NT2/D1 (cell line): ENCODE results near the gene MKRN1.

Experiments
- DNase-seq: peaks from one replicate; pipeline ENCODE4 v3.0.0-alpha.2; 2011; ENCODE audit warnings: low read depth, low spot score
- H3K27me3 ChIP-seq: 2 replicates; pipeline ENCODE4 v1.6.0; 2011; ENCODE audit warnings: mild to moderate bottlenecking; ENCODE audit not compliant: insufficient read length, insufficient read depth
- H3K36me3 ChIP-seq: 2 replicates; pipeline ENCODE4 v1.6.1; 2011; ENCODE audit warnings: mild to moderate bottlenecking, low read length, mixed read lengths; ENCODE audit not compliant: insufficient read depth, insufficient read length
- H3K4me1 ChIP-seq: 2 replicates; pipeline ENCODE4 v1.5.1; 2011; ENCODE audit not compliant: insufficient read depth, insufficient read length
- H3K4me3 ChIP-seq: 2 replicates; pipeline ENCODE4 v1.5.1; 2011; ENCODE audit warnings: low read depth; ENCODE audit not compliant: insufficient read length
- H3K9ac ChIP-seq: 2 replicates; pipeline ENCODE4 v1.6.0; 2011; ENCODE audit warnings: low read depth; ENCODE audit not compliant: insufficient read length
- H3K9me3 ChIP-seq: 2 replicates; pipeline ENCODE4 v1.5.1; 2011; ENCODE audit warnings: mild to moderate bottlenecking, low read length; ENCODE audit not compliant: insufficient read depth
- SUZ12 ChIP-seq: IDR thresholded peaks from 2 replicates; pipeline ENCODE4 v1.6.1; 2011; ENCODE audit not compliant: insufficient read length, insufficient read depth; ENCODE audit errors: extremely low read depth
- YY1 ChIP-seq: IDR thresholded peaks from 2 replicates; pipeline ENCODE4 v1.6.1; 2011; ENCODE audit not compliant: insufficient read length, insufficient read depth
- ZNF274 ChIP-seq: IDR thresholded peaks from 2 replicates; pipeline ENCODE4 v1.6.1; 2011; ENCODE audit warnings: mild to moderate bottlenecking, low read depth, low read length

MKRN1 gene

DNA sequence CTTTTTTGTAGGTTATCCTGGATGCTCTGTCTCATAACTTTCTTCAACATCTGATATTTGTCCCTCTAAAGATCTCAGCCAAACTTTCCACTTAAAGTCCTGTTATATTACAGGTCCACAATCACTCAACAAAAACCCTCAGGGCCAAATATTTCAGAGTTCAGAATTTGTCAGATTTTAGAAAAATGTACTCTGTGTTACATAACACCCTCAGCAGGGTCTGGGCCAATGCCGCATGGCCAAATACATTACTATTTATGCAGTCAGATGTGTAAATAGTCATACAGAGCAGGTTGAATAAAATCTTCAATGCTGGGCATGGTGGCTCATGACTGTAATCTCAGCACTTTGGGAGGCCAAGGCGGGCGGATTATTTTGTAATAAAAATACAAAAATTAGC is 63.9 kb downstream of the MKRN1 start:
- DNase-seq = no peak
- TF ChIP-seq ZNF274 = no peak
- no peak for TF ChIP-seq SUZ12
- no peak for TF ChIP-seq YY1
- no peaks in the 10 kb centered on the region for H3K36me3 ChIP-seq
- H3K4me3 ChIP-seq = no peak overlapping the region
- no peaks in the 10 kb centered on the region for H3K4me1 ChIP-seq
- no peak overlapping the region for H3K9ac ChIP-seq
- H3K27me3 ChIP-seq = no peaks in the 10 kb centered on the region
- no peaks in the 10 kb centered on the region for H3K9me3 ChIP-seq

DNA sequence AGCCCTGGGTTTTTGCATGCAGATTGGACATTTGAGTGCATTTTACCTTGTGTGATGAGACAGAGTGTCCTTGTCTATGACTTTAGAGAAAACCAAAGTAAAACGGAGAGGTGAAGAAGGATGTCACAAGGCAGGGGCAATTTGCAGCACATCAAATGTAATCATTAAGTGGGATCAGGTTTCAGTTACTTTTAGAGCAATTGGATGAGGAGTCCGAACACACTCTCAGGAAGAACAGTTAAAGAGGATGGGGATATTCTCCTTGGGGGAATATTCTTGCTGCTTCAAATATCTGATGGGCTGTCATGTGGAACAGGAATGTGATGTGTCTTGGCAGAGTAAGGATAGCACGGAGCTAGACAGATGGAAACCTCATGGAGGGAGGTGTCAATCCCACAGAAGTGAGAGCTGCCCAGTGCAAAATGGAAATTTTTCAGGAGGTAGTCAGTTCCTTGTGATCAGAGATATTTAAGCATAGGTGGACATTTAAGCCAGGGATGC is 74.7 kb downstream of the MKRN1 start:
- Histone ChIP-seq H3K9ac (no peak overlapping the region), H3K27me3 (no peaks in the 10 kb centered on the region), H3K4me1 (peaks cover 2% of the 10 kb centered on the region), H3K9me3 (no peaks in the 10 kb centered on the region), H3K36me3 (no peaks in the 10 kb centered on the region), H3K4me3 (no peak overlapping the region)
- DNase-seq = no peak
- TF ChIP-seq SUZ12 (no peak), YY1 (no peak), ZNF274 (no peak)

DNA sequence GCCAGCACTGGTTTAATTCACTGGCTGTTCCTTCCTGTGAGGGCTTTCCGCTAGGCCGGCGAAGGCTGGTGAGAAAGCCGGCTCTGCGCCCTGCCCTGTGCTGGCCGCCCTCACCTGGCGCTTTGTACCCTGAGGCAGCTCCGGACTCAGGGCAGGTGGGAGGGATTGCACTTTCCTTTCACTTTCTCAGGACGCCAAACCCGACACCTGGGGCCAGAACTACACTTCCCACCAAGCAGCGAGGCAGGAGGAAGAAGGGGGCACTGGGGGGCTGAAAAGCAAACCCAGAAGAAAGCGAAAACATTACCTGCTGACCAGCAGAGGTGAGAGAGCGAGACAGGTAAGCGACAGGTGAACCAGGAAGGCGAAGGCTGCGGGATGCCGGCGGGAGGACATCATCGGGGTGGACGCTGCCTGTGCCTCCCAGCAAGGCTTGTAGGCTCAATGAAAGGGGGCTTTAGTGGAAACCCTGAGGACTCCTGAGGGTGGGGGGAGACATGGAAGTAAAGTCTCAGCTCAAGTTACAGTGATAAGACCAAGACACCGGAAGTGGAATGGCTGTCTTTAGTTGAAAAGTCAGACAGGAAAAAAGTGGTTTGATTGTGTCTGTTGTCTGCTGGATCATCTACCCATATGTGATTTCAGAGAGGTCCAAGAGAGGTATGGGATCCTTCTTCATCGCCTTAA is 75.3 kb downstream of the MKRN1 start, which contains the start of gene RAB19:
Gene RAB19, plus strand, starts transcription at position 181 of the 687 bp plus-strand sequence. CDS start 3,589 bp downstream, outside the sequence.
- DNase-seq = no peak
- H3K36me3 ChIP-seq = no peaks in the 10 kb centered on the region
- peaks cover 2% of the 10 kb centered on the region for H3K4me1 ChIP-seq
- H3K27me3 ChIP-seq = no peaks in the 10 kb centered on the region
- H3K9me3 ChIP-seq = no peaks in the 10 kb centered on the region
- no peak within 1 kb of the TSS for H3K9ac ChIP-seq
- H3K4me3 ChIP-seq = no peak within 1 kb of the TSS
- TF ChIP-seq ZNF274 = no peak
- TF ChIP-seq YY1 = no peak
- TF ChIP-seq SUZ12 = no peak
